Suprapubic skin (tissue), 2 donors: Measurements from ENCODE around the gene NOS1AP.

Experiments used
- EP300 ChIP-seq: sonication (generic); formaldehyde crosslinking; IDR thresholded peaks from one replicate; pipeline ENCODE4 v1.6.1; 2017; ENCODE audit warnings: antibody characterized with exemption
- POLR2A ChIP-seq, 2 donors: fragments of 450-650 bp; IDR thresholded peaks; one replicate each; pipeline ENCODE4 v1.6.1; 2017; ENCODE audit warnings: antibody characterized with exemption in 2 of 2, mild to moderate bottlenecking in 2 of 2, moderate library complexity in 2 of 2

DNA sequence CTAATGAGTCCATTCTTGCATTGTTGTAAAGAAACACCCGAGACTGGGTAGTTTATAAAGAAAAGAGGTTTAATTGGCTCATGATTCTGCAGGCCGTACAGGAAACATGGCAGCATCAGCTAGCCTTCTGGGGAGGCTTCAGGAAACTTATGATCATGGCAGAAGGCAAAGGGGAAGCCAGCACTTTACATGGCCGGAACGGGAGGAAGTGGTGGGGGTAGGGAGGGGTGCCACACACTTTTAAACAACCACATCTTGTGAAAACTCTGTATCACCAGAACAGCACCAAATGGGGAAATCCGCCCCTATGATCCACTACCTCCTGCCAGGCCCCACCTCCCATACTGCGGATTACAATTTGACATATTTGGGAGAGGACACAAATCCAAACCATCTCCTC, 43.9 kb downstream of the NOS1AP start:
- TF ChIP-seq EP300 (no peak), POLR2A (IDR thresholded peaks at IDR 0.05) (no peak)
